PC-3 (cell line): ENCODE measurements around the gene SHLD1. TPM values are rescaled to one million over a fixed set of nuclear protein-coding genes. Genes with fewer than 3 reads are reported as not detected.

Experiments
- ATAC-seq: fragments of 200-7000 bp; cut with Tn5 transposase; 2 replicates; pipeline ENCODE4 v1.9.1; 2020; ENCODE audit warnings: mild to moderate bottlenecking, moderate library complexity
- BruUV-seq: library from RNA; stranded (reverse); fragments of 400-500 nt; replicated peaks from 2 replicates; lab custom pipeline; 2021; lab: Mats Ljungman, UMichigan
- CTCF ChIA-PET: fragments of 300-600 bp; sonication (Branson Sonifier 250); formaldehyde crosslinking; loops from one replicate; lab custom pipeline; 2022; ENCODE audit warnings: antibody characterized with exemption; lab: Charles Lee
- POLR2A ChIA-PET: fragments of 300-600 bp; sonication (Branson Sonifier 250); formaldehyde crosslinking; loops from one replicate; lab custom pipeline; 2022; ENCODE audit warnings: antibody characterized with exemption; ENCODE audit not compliant: unreplicated experiment; lab: Charles Lee
- DNase-seq: peaks from one replicate; pipeline ENCODE4 v3.0.0-alpha.2; 2015
- H2AFZ ChIP-seq: fragments of 300-600 bp; sonication (generic); 2 replicates; pipeline ENCODE4 v1.6.0; 2016; ENCODE audit warnings: antibody characterized with exemption, low read length
- H3F3A ChIP-seq: fragments of 300-600 bp; sonication (generic); one replicate; pipeline ENCODE4 v1.6.0; 2017; ENCODE audit warnings: antibody characterized with exemption, low read length, control low read depth, mild to moderate bottlenecking; ENCODE audit not compliant: unreplicated experiment
- H3K27ac ChIP-seq: fragments of 300-600 bp; sonication (generic); 2 replicates; pipeline ENCODE4 v1.5.1; 2016; ENCODE audit warnings: mild to moderate bottlenecking, low read length
- H3K27me3 ChIP-seq: fragments of 300-600 bp; sonication (generic); 2 replicates; pipeline ENCODE4 v1.6.1; 2016; ENCODE audit warnings: low read length, mixed read lengths
- H3K36me3 ChIP-seq: fragments of 300-600 bp; sonication (generic); 2 replicates; pipeline ENCODE4 v1.6.1; 2016; ENCODE audit warnings: low read depth, mixed run types, low read length, mixed read lengths
- H3K4me1 ChIP-seq: fragments of 300-600 bp; sonication (generic); 2 replicates; pipeline ENCODE4 v1.5.1; 2016; ENCODE audit warnings: low read length; ENCODE audit not compliant: insufficient read depth
- H3K4me2 ChIP-seq: fragments of 300-600 bp; sonication (generic); 2 replicates; pipeline ENCODE4 v1.6.0; 2016; ENCODE audit warnings: low read length
- H3K4me3 ChIP-seq: fragments of 300-600 bp; sonication (generic); 2 replicates; pipeline ENCODE4 v1.5.1; 2016; ENCODE audit warnings: mild to moderate bottlenecking, low read length, mixed read lengths
- H3K79me2 ChIP-seq: fragments of 300-600 bp; sonication (generic); 2 replicates; pipeline ENCODE4 v1.6.1; 2017; ENCODE audit warnings: low read length, mixed read lengths
- H3K9ac ChIP-seq: fragments of 300-600 bp; sonication (generic); 2 replicates; pipeline ENCODE4 v1.6.0; 2016; ENCODE audit warnings: mild to moderate bottlenecking, low read length
- H3K9me2 ChIP-seq: fragments of 300-600 bp; sonication (generic); replicated peaks from 2 replicates; pipeline ENCODE4 v1.6.1; 2016; ENCODE audit warnings: mixed run types, low read length, mixed read lengths
- H3K9me3 ChIP-seq: fragments of 300-600 bp; sonication (generic); 2 replicates; pipeline ENCODE4 v1.6.1; 2016; ENCODE audit warnings: low read length, mixed read lengths
- H4K20me1 ChIP-seq: fragments of 300-600 bp; sonication (generic); 2 replicates; pipeline ENCODE4 v1.6.1; 2016; ENCODE audit warnings: low read length, mixed read lengths
- CTCF ChIP-seq: fragments of 300-600 bp; sonication (generic); conservative IDR thresholded peaks from 2 replicates; pipeline ENCODE4 v1.5.1; 2017; ENCODE audit warnings: antibody characterized with exemption, low read depth, mild to moderate bottlenecking, low read length
- EZH2 ChIP-seq: fragments of 300-600 bp; sonication (generic); IDR thresholded peaks from one replicate; pipeline ENCODE4 v1.6.1; 2017; ENCODE audit warnings: antibody characterized with exemption, mild to moderate bottlenecking, low read length; ENCODE audit not compliant: unreplicated experiment
- EZH2phosphoT487 ChIP-seq: fragments of 300-600 bp; sonication (generic); IDR thresholded peaks from 2 replicates; pipeline ENCODE4 v1.6.1; 2018; ENCODE audit warnings: mild to moderate bottlenecking, antibody characterized with exemption, low read length, borderline replicate concordance
- intact Hi-C: fragments of 100-400 bp; cut with micrococcal nuclease; formaldehyde crosslinking; loops from 2 replicates; pipeline ENCODE4 v1.9.0; 2023
- total RNA-seq: library from RNA; depleted of rRNA; stranded (reverse); fragments of >200 nt; gene quantifications from 2 replicates; pipeline ENCODE4 v1.2.3, GENCODE V29; 2014

SHLD1 gene
- total RNA-seq, 1 experiment from 2014 or later, result 3.4 TPM

GRCh38 chr20:5885866-5886265, 135.7 kb downstream of the SHLD1 start:
- Histone ChIP-seq H2AFZ (no peak overlapping the region), H3K4me3 (no peak overlapping the region), H3K4me1 (no peaks in the 10 kb centered on the region), H3K9me2 (no peaks in the 10 kb centered on the region), H3K36me3 (no peaks in the 10 kb centered on the region), H3K9ac (no peak overlapping the region), H3K4me2 (no peak overlapping the region), H3K27me3 (peaks cover 45% of the 10 kb centered on the region; the same call in 1 of the 2 replicates), H4K20me1 (no peaks in the 10 kb centered on the region), H3F3A (no peaks in the 10 kb centered on the region), H3K79me2 (no peaks in the 10 kb centered on the region), H3K9me3 (no peaks in the 10 kb centered on the region), H3K27ac (no peak overlapping the region)
- POLR2A ChIA-PET, result no interaction called here
- CTCF ChIA-PET, result no interaction called here
- BruUV-seq, result no TSS peak
- ATAC-seq (no peak), DNase-seq (no peak)
- intact Hi-C loops, result no loop called here
- TF ChIP-seq EZH2, result no peak
- no peak for TF ChIP-seq CTCF
- TF ChIP-seq EZH2phosphoT487, result no peak

- BruUV-seq, result no TSS peak
- H3K9ac ChIP-seq, result no peak overlapping the region
- H3K4me2 ChIP-seq, result no peak overlapping the region
- H3K27me3 ChIP-seq, result peaks cover 45% of the 10 kb centered on the region; the same call in 1 of the 2 replicates
- CTCF ChIA-PET, result no interaction called here
- no peak overlapping the region for H3K27ac ChIP-seq
- no peaks in the 10 kb centered on the region for H3K79me2 ChIP-seq
- H3K4me3 ChIP-seq, result no peak overlapping the region
- no peaks in the 10 kb centered on the region for H3K4me1 ChIP-seq
- POLR2A ChIA-PET, result no interaction called here
- H3K36me3 ChIP-seq, result no peaks in the 10 kb centered on the region
- no peak overlapping the region for H2AFZ ChIP-seq
- intact Hi-C loops, result no loop called here
- no peaks in the 10 kb centered on the region for H3K9me2 ChIP-seq
- TF ChIP-seq CTCF (no peak), EZH2phosphoT487 (no peak), EZH2 (no peak)
- DNase-seq (no peak), ATAC-seq (no peak)
- H4K20me1 ChIP-seq, result no peaks in the 10 kb centered on the region
- H3F3A ChIP-seq, result no peaks in the 10 kb centered on the region
- no peaks in the 10 kb centered on the region for H3K9me3 ChIP-seq
Measured at GRCh38 chr20:5886788-5887187, 136.6 kb downstream of the SHLD1 start.

GRCh38 chr20:5887386-5887785, 137.2 kb downstream of the SHLD1 start:
- no peak overlapping the region for H3K4me2 ChIP-seq
- no peak overlapping the region for H3K27ac ChIP-seq

More at GRCh38 chr20:5887386-5887785, 137.2 kb downstream of the SHLD1 start:
- ATAC-seq, result no peak
- no peaks in the 10 kb centered on the region for H3K9me2 ChIP-seq
- H2AFZ ChIP-seq, result no peak overlapping the region
- H3K4me3 ChIP-seq, result no peak overlapping the region
- intact Hi-C loops, result no loop called here
- ChIA-PET CTCF (no interaction called here), POLR2A (no interaction called here)
- no peaks in the 10 kb centered on the region for H3F3A ChIP-seq
- no TSS peak for BruUV-seq
- H3K9ac ChIP-seq, result no peak overlapping the region
- H3K36me3 ChIP-seq, result no peaks in the 10 kb centered on the region
- H3K79me2 ChIP-seq, result no peaks in the 10 kb centered on the region
- no peak for DNase-seq
- no peak for TF ChIP-seq EZH2phosphoT487
- H3K27me3 ChIP-seq, result peaks cover 45% of the 10 kb centered on the region; the same call in 1 of the 2 replicates
- no peaks in the 10 kb centered on the region for H4K20me1 ChIP-seq
- no peaks in the 10 kb centered on the region for H3K4me1 ChIP-seq
- H3K9me3 ChIP-seq, result no peaks in the 10 kb centered on the region
